Chondrocyte (in vitro differentiated cells): ENCODE data around the gene CCDC12. TPM values are rescaled to one million over a fixed set of nuclear protein-coding genes. Genes with fewer than 3 reads are reported as not detected.
"Not testable (repeated sequence)": the region's sequence is repeated elsewhere in the genome, so short reads cannot be mapped to it uniquely, and the experiment has no call there.

Experiments used
- DNase-seq: peaks from one replicate; pipeline ENCODE4 v3.0.0; 2021; ENCODE audit warnings: mixed read lengths, low spot score
- H3K27ac Mint-ChIP-seq: one replicate; pipeline ENCODE4 v1.8.0; 2021; ENCODE audit warnings: mild to moderate bottlenecking, moderate library complexity, mixed read lengths; ENCODE audit not compliant: unreplicated experiment
- H3K27me3 Mint-ChIP-seq: 2 replicates; pipeline ENCODE4 v1.8.0; 2021; ENCODE audit warnings: low read depth, mixed read lengths
- H3K36me3 Mint-ChIP-seq: 2 replicates; pipeline ENCODE4 v1.8.0; 2021; ENCODE audit warnings: low read depth, mixed read lengths
- H3K4me1 Mint-ChIP-seq: 2 replicates; pipeline ENCODE4 v1.8.0; 2021; ENCODE audit warnings: low read depth, mild to moderate bottlenecking, mixed read lengths
- H3K4me3 Mint-ChIP-seq: one replicate; pipeline ENCODE4 v1.8.0; 2021; ENCODE audit warnings: mild to moderate bottlenecking, moderate library complexity, mixed read lengths; ENCODE audit not compliant: unreplicated experiment
- H3K9me3 Mint-ChIP-seq: 2 replicates; pipeline ENCODE4 v1.8.0; 2021; ENCODE audit warnings: low read depth, mixed read lengths
- total RNA-seq: library from RNA; stranded (reverse); gene quantifications from 3 replicates; pipeline ENCODE4 v1.2.1, GENCODE V29; 2021
- TF ChIP-seq, protein P1 (sequence below): fragments of 200-600 bp; sonication (generic); IDR thresholded peaks from 2 replicates; pipeline ENCODE4 v1.5.0; 2021; ENCODE audit warnings: antibody characterized with exemption, mild to moderate bottlenecking, moderate library complexity

Gene CCDC12
- total RNA-seq, 1 donor from 2014 or later = 21.8 TPM

DNA sequence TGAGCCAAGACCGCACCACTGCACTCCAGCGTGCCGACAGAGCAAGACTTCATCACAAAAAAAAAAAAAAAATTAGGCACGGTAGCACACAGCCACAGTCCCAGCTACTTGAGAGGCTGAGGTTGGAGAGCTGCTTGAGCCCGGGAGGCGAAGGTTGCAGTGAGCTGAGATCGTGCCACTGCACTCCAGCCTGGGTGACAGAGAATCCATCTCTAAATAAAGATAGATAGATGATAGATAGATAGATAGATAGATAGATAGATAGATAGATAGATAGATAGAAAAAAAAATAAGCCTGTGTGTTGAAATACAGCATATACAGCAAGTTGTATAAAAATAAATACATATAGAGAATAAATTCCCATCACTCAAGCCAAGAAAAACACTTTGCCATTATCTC, 61.7 kb downstream of the CCDC12 start:
- H3K36me3 Mint-ChIP-seq = peaks cover 20% of the 10 kb centered on the region
- H3K27me3 Mint-ChIP-seq = no peaks in the 10 kb centered on the region
- no peak for DNase-seq

DNA sequence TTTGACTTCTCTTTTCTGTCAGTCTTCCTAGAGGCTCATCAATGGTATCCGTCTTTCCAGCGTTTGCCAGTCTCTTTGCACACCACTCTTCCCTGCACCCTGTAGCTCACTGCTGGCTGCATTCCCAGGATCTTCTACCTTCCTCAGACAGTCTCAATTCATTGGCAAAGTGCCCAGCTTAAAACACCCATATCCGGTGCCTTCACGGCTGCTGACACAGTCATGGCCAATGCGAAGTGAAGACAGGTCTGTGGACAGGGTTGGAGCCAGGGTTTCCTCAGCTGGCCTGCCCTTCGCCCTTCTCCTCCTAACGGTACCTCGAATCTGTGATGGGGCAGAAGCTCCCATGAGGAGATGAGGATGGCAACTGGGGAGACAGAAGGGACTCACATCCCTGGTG, 62.9 kb downstream of the CCDC12 start:
- TF ChIP-seq, protein P1, sequence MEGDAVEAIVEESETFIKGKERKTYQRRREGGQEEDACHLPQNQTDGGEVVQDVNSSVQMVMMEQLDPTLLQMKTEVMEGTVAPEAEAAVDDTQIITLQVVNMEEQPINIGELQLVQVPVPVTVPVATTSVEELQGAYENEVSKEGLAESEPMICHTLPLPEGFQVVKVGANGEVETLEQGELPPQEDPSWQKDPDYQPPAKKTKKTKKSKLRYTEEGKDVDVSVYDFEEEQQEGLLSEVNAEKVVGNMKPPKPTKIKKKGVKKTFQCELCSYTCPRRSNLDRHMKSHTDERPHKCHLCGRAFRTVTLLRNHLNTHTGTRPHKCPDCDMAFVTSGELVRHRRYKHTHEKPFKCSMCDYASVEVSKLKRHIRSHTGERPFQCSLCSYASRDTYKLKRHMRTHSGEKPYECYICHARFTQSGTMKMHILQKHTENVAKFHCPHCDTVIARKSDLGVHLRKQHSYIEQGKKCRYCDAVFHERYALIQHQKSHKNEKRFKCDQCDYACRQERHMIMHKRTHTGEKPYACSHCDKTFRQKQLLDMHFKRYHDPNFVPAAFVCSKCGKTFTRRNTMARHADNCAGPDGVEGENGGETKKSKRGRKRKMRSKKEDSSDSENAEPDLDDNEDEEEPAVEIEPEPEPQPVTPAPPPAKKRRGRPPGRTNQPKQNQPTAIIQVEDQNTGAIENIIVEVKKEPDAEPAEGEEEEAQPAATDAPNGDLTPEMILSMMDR = no peak
- Mint-ChIP-seq H3K27ac (peak overlapping the region; percentile 46), H3K4me3 (no peak overlapping the region), H3K36me3 (peaks cover 13% of the 10 kb centered on the region), H3K27me3 (no peaks in the 10 kb centered on the region), H3K9me3 (peaks cover 4% of the 10 kb centered on the region), H3K4me1 (peaks cover 21% of the 10 kb centered on the region)
- peak; percentile 59 for DNase-seq

More for the DNA sequence above, 61.7 kb downstream of the CCDC12 start:
- TF ChIP-seq, protein P1 = no peak
- Mint-ChIP-seq H3K4me1 (peaks cover 14% of the 10 kb centered on the region), H3K27ac (no peak overlapping the region), H3K9me3 (peaks cover 4% of the 10 kb centered on the region), H3K4me3 (no peak overlapping the region)

DNA sequence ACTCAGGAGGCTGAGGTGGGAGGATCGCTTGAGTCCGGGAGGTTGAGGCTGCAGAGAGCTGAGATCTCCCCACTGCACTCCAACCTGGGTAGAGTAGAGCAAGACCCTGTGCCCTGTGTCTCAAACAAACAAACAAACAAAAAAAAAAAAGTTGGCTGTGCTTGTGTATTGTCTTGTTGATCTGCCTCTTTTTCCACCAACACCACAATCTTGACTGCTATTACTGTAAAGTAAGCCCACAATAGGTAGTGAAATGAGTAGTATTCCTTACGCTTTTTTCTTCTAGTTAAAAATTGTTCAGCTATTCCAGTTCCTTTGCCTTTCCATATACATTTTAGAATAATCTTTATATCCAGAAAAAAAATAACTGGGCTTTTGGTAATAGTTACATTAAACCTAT, 63.6 kb downstream of the CCDC12 start:
- TF ChIP-seq, protein P1 = no peak

DNA sequence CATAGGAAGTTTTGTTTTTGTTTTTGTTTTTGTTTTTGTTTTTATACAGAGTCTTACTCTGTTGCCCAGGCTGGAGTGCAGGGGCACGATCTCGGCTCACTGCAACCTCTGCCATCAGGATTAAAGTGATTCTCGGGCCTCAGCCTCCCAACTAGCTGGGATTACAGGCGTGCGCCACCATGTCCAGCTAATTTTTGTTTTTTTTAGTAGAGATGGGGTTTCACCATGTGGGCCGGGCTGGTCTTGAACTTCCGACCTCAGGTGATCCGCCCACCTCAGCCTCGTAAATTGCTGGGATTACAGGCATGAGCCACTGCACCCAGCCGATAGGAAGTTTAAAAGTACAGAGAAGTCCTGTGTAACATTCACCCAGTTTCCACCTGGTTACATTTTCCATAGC, 65.6 kb downstream of the CCDC12 start:
- H3K4me3 Mint-ChIP-seq, H3K27me3 Mint-ChIP-seq, H3K36me3 Mint-ChIP-seq, H3K27ac Mint-ChIP-seq, DNase-seq, H3K9me3 Mint-ChIP-seq: not testable (repeated sequence)
- peaks cover 21% of the 10 kb centered on the region for H3K4me1 Mint-ChIP-seq

More for the DNA sequence above, 63.6 kb downstream of the CCDC12 start:
- H3K4me3 Mint-ChIP-seq = no peak overlapping the region
- peaks cover 9% of the 10 kb centered on the region for H3K36me3 Mint-ChIP-seq
- peaks cover 4% of the 10 kb centered on the region for H3K9me3 Mint-ChIP-seq
- no peak overlapping the region for H3K27ac Mint-ChIP-seq
- H3K4me1 Mint-ChIP-seq = peaks cover 21% of the 10 kb centered on the region
- DNase-seq = no peak
- H3K27me3 Mint-ChIP-seq = no peaks in the 10 kb centered on the region

DNA sequence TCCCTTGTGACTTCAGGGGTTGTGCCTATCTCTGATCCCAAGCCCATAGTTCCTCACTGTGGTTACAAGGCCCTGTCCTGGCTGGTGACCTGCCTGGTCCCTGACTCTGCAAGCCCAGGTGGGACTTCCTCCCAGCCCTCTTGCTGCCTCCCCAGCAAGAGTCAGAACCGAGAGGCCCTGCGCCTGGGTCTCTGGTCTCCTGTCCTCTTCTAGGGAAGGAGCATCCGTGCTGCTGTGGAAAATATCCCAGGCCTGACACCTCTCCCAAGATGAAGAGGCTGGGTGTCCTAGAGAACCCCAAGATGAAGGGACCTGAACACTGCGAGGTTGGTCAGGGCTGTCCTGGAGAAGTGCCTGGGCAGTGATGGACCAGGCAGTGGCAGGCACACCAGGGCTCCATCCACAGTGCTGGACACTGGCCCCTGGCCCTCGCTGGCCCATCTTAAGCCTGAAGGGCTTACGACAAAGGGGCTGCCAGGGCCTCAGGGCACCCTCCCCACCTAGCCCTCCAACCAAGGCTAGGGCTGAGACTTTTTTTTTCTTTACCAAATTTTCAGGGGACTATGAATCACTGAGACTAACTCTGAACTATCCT, 66.3 kb downstream of the CCDC12 start:
- H3K4me1 Mint-ChIP-seq = peaks cover 20% of the 10 kb centered on the region

More for the DNA sequence above, 66.3 kb downstream of the CCDC12 start:
- Mint-ChIP-seq H3K36me3 (no peaks in the 10 kb centered on the region), H3K27ac (no peak overlapping the region), H3K4me3 (no peak overlapping the region), H3K9me3 (no peaks in the 10 kb centered on the region), H3K27me3 (no peaks in the 10 kb centered on the region)
- DNase-seq = peak; percentile 70
- TF ChIP-seq, protein P1 = no peak
